GM21360 (cell line): Measurements from ENCODE around the gene LTBP4.
"Not testable (repeated sequence)": the region's sequence is repeated elsewhere in the genome, so short reads cannot be mapped to it uniquely, and the experiment has no call there.

Experiments
- ATAC-seq: cut with Tn5 transposase; IDR thresholded peaks from one replicate; pipeline ENCODE4 v1.9.1; 2021; ENCODE audit warnings: mild to moderate bottlenecking, moderate library complexity; ENCODE audit not compliant: unreplicated experiment

The LTBP4 gene

DNA sequence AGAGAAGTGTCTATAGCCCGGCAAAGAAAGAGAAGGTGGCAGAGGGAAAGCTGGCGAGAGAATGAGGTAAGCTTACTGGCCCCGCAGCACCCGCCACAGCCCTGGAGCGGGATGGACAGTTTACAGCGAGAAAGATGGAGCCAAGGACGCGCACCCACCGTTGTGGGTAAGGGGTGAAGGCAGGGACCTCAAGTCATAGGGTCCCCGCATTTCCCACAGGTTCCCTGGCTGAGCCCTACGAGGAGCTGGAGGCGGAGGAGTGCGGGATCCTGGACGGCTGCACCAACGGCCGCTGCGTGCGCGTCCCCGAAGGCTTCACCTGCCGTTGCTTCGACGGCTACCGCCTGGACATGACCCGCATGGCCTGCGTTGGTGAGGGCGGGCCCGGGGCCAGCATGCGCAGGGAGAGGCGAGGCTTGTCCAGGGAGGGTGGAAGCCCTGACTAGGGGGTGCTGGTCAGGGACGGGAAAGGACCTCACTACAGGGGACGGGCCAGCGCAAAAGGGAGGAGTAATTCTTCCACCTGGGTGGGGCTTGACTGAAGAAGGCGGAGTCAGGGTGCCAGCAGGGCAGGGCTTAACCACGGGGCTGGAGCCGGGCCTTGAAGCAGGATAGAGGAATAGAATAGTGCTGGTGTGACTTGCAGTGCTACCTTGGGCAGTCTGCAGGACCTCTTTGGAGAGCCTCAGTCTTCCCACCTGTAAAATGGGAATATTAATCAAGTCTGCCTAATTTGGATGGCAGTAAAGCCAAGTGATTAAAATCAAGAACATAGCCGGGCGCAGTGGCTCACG is 26.5 kb downstream of the LTBP4 start:
- ATAC-seq = no peak

DNA sequence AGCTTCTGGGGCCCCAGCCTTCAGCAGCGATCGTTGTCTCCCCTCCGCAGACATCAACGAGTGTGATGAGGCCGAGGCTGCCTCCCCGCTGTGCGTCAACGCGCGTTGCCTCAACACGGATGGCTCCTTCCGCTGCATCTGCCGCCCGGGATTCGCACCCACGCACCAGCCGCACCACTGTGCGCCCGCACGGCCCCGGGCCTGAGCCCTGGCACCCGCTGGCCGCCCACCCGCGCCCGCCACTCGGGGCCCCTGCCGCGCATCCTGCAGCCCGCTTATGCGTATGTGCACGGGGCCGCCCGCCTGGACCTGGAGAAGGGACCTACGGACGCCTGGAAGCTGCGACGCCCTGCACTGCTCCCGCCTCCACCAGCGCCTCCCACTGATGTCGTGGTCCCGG is 28.2 kb downstream of the LTBP4 start:
- no peak for ATAC-seq

DNA sequence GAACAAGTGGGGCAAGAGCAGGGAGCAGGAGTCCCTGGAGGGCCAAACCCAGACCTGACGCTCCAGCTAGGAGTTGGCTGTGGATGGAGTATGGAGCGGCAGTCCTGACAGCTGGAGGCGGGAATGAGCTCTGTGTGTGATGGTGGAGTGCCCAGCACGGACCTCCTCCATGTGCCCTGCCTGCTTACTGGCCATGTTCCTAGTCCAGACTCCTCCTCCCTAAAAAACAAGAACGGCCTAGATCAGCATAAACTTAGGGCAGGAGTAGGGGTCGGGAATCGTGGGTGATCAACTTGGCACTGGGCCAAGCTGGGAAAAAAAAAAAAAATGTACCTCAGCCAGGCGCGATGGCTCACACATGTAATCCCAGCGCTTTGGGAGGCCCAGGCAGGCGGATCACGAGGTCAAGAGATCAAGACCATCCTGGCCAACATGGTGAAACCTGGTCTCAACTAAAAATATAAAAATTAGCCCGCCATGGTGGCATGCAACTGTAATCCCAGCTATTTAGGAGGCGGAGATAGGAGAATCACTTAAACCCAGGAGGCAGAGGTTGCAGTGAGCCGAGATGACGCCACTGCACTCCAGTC is 29.5 kb downstream of the LTBP4 start:
- ATAC-seq = no peak

- ATAC-seq = no peak
Observed at GRCh38 chr19:40632311-40633036, 31.3 kb downstream of the LTBP4 start.

DNA sequence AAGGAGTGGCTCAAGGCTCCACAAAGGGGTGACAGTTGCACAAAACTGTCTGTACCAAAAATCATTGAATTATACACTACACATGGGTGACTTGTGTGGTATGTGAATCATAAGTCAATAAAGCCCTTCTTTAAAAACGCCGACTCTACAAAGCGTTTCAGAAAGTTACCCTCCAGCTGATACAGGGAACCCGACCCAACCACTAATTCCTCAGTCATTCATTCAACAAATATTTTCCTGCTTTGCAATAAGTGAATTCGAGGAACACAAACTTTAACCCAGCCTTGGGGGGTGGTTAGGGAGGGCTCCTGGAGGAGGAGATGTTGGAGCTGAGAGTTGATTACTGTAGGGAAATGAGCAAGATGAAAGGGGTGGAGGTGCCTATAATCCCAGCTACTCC is 32.0 kb downstream of the LTBP4 start:
- no peak for ATAC-seq

GRCh38 chr19:40638327-40638726 is 37.2 kb downstream of the LTBP4 start:
- no peak for ATAC-seq

DNA sequence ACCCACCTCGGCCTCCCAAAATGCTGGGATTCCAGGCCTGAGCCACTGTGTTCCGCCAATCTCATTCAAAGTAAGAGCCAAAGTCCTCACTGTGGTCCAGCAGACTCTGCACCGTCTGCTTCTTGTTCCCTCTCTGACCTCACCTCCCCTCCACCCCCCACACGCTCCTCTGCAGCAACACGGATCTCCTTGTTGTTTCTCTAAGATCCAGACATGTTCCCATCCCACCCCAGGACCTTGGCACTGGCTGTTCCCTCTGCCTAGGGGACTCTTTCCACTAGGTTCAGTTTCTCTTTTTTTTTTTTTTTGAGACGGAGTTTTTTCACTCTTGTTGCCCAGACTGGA is 38.4 kb downstream of the LTBP4 start:
- no peak for ATAC-seq

GRCh38 chr19:40640744-40641143 is 39.6 kb downstream of the LTBP4 start:
- no peak for ATAC-seq

DNA sequence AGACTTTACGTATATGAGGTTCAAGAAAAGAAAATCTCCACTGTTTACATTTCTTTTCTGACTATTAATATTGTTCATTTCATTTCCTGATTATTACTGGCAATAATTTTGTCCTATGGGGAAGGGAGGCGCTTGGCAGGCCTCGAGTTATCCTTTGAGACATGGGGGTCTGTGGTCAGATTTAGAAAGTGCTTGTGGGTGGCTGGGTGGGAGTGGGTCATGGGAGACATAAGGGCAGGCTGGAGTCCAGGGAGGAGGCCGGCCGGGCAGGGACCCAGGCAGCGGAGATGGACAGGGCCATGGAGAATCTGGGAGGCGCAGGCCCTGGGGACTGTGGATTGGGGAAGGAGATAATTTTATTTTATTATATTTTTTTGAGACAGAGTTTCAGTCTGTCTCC is 40.1 kb downstream of the LTBP4 start:
- ATAC-seq = no peak

DNA sequence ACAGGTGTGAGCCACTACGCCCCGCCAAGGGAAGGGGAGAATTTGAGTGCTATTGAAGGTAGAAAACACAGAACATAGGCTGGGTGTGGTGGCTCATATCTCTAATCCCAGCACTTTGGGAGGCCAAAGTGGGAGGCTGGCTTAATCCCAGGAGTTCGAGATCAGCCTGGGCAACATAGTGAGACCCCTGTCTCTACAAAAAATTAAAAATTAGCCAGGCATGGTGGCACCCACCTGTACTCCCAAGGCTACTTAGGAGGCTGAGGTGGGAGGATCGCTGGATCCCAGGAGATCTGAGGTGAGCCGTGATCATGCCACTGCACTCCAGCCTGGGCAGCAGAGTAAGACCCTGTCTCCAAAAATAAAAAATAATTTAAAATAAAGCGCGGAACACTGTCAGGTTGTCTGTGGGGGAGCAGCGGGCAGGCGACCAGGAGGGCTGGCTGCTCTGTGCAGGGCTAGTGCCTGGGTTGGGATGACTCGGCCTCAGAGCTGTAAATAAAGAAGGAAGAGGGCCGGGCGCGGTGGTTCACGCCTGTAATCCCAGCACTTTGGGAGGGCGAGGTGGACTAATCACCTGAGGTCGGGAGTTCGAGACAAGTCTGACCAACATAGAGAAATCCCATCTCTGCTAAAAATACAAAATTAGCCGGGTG is 41.0 kb downstream of the LTBP4 start:
- no peak for ATAC-seq

DNA sequence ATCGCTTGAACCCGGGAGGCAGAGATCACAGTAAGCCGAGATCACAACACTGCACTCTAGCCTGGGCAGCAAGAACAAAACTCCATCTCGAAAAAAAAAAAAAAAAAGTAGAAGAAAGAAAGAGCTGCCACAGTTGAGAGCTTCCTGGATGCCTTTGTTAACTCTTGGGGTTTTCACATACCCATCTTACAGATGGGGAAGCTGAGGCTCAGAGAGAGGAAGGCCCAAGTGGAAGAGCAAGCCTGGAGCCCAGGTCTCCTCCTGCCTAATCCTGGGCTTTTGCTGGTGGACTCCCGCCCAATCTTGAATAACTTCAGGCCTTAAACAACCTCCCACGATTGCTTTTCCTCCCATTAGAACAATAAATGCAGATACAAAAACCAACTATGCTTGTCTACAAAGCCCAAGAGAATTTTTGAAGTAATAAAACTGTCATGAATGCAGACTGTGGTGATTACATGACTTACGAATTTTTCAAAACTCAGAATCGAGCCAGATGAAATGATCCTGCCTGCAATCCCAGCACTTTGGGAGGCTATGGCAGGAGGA is 41.7 kb downstream of the LTBP4 start:
- ATAC-seq = no peak

- ATAC-seq = no peak
Observed at GRCh38 chr19:40646743-40647254, 45.6 kb downstream of the LTBP4 start.

GRCh38 chr19:40649903-40650675 is 48.9 kb downstream of the LTBP4 start:
- ATAC-seq = not testable (repeated sequence)

DNA sequence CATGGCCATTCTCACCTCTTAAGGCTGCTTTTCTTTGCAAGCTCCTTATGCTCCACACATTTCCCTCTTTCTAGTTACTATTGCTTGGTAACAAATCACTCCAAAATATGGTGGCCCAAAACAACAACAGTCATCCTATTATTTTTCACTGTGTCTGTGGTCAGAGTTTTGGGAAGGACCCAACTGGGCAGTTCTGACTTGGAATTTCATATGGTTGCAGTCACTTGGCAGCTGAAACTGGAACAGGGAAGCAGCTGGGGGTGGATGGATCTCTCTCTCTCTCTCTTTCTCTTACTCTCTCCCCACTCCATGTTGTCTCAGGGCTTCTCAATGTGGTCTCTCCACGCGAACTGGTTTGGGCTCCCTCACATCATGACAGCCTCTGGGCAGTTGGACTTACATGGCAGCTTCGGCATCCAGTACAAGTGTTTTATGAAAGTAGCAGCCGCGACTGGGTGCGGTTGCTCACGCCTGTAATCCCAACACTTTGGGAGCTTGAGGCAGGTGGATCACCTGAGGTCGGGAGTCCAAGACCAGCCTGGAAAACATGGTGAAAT is 49.7 kb downstream of the LTBP4 start:
- no peak for ATAC-seq

DNA sequence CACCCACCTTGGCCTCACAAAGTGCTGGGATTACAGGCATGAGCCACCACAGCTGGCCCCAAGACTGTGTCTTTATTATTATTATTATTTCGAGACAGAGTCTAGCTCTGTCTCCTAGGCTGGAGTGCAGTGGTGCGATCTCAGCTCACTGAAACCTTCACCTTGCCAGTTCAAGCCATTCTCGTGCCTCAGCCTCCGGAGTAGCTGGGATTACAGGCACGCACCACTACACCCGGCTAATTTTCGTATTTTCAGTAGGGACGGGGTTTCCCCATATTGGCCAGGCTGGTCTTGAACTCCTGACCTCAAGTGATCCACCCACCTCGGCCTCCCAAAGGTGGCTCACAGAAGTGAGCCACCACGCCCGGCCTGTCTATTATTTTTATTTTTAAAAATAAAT is 51.1 kb downstream of the LTBP4 start:
- not testable (repeated sequence) for ATAC-seq

DNA sequence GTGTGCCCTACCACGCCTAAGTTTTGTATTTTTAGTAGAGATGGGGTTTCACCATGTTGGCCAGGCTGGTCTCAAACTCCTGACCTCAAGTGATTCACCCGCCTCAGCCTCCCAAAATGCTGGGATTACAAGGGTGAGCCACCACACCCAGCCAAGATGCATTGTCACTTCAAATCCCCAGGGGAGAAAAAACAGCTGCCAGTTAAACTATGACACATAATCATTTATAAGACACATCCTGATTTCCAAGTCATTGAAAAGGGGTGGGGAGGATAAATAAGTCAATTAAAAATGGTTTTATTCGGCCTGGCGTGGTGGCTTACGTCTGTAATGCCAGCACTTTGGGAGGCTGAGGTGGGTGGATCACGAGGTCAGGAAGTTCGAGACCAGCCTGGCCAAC is 54.5 kb downstream of the LTBP4 start:
- ATAC-seq = not testable (repeated sequence)

GRCh38 chr19:40658031-40658430 is 56.9 kb downstream of the LTBP4 start:
- no peak for ATAC-seq

- no peak for ATAC-seq
Observed at GRCh38 chr19:40659116-40659515, 57.9 kb downstream of the LTBP4 start.

DNA sequence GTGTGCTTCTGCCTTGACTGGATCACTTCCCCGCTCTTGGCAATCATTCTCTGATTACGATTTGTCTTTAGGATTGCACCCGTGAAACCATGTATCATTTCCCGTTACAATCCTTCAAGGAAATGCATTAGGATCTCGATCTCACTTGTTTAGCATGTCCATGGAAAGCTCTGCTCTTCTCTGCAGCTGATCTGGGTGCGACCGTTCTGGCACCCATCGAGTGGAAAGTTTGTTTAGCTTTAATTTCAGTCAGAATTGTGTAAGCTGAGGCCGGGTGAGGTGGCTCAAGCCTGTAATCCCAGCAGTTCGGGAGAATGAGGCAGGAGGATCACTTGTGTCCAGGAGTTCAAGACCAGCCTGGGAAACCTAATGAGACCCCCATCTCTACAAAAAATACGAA is 58.4 kb downstream of the LTBP4 start:
- no peak for ATAC-seq

GRCh38 chr19:40661616-40662015 is 60.4 kb downstream of the LTBP4 start:
- ATAC-seq = no peak
